Breast epithelium (tissue), 4 donors: ENCODE results near the gene DNAJC13. TPM values are rescaled to one million over a fixed set of nuclear protein-coding genes. Genes with fewer than 3 reads are reported as not detected.
A peak's percentile ranks its signal among the peaks of the same experiment; 100 is the strongest.

Experiments used
- DNase-seq, 2 donors: peaks; one replicate each; pipeline ENCODE4 v3.0.0-alpha.2; 2019; ENCODE audit warnings: low spot score in 2 of 2
- H3K27ac ChIP-seq, 2 donors: fragments of 200-600 bp; sonication (generic) in 1 of 2; one replicate each; pipeline ENCODE4 v1.5.1; 2016 to 2019; ENCODE audit warnings: mild to moderate bottlenecking in 1 of 2
- H3K27me3 ChIP-seq, 2 donors: fragments of 200-600 bp; sonication (generic) in 1 of 2; one replicate each; pipeline versions ENCODE4 v1.5.1 to v1.6.0; 2017 to 2019; ENCODE audit warnings: control low read depth in 1 of 2, mild to moderate bottlenecking in 1 of 2
- H3K36me3 ChIP-seq: fragments of 200-600 bp; one replicate; pipeline ENCODE4 v1.5.1; 2019
- H3K4me1 ChIP-seq, 2 donors: fragments of 200-600 bp; sonication (generic); one replicate each; pipeline ENCODE4 v1.5.1; 2016 to 2019; ENCODE audit warnings: control low read depth in 1 of 2
- H3K4me3 ChIP-seq, 3 donors: fragments of 200-600 bp; sonication (generic); 1 replicate in 2 of 3; 2 replicates in 1 of 3; pipeline ENCODE4 v1.5.1; 2016 to 2019; ENCODE audit warnings: mild to moderate bottlenecking in 3 of 3, moderate library complexity in 2 of 3
- H3K9me3 ChIP-seq, 2 donors: fragments of 200-600 bp; sonication (generic) in 1 of 2; one replicate each; pipeline ENCODE4 v1.5.1; 2016 to 2019; ENCODE audit warnings: control low read depth in 1 of 2
- POLR2A ChIP-seq: fragments of 450-650 bp; IDR thresholded peaks from one replicate; pipeline ENCODE4 v1.6.1; 2016; ENCODE audit warnings: antibody characterized with exemption, mild to moderate bottlenecking, moderate library complexity
- POLR2AphosphoS5 ChIP-seq, 3 donors: sonication (generic); formaldehyde crosslinking; IDR thresholded peaks; one replicate each; pipeline ENCODE4 v1.6.1; 2017; ENCODE audit warnings: antibody characterized with exemption in 3 of 3
- intact Hi-C: fragments of 100-400 bp; cut with DNase I; formaldehyde crosslinking; loops from one replicate; pipeline ENCODE4 v1.15.1; 2023; ENCODE audit warnings: low total_unique reads
- total RNA-seq, 3 donors: library from RNA; depleted of rRNA; stranded (reverse); fragments of >200 nt; gene quantifications; one replicate each; pipeline ENCODE4 v1.1.0, GENCODE V29; 2016
- TF ChIP-seq, protein P1 (sequence below), 3 donors: fragments of 450-650 bp; IDR thresholded peaks; one replicate each; pipeline ENCODE4 v1.5.1; 2016 to 2017; ENCODE audit warnings: antibody characterized with exemption in 3 of 3, mild to moderate bottlenecking in 3 of 3, moderate library complexity in 3 of 3

The DNAJC13 gene
- total RNA-seq, 3 donors from 2014 or later = 42.0 to 56.5 (median 53.6) TPM

DNA sequence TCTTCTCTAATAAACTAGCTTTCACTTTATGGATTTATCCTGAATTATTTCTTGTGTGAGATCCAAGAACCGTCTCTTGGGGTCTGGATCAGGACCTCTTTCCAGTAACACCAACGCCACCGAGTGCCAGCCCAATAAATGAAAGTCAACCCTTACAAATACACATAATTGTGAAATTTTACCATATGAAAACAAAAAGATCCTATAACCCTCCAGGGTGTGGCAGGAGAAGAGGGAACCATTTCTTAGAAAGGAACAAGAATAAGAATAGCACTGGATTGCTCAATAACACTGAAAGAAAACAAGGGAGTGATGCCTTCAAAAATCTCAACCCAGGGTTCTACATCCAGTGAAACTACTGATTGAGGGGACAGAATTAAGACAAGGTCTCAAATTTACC, 128.2 kb downstream of the DNAJC13 start:
- Histone ChIP-seq H3K4me1 (no peaks in the 10 kb centered on the region), H3K4me3 (no peak overlapping the region), H3K9me3 (no peaks in the 10 kb centered on the region), H3K27me3 (no peaks in the 10 kb centered on the region), H3K27ac (no peak overlapping the region), H3K36me3 (no peaks in the 10 kb centered on the region)
- intact Hi-C loops = loop anchor here (10.0 kb wide), 1 partner anchor 49 kb away; the partner anchor contains the start of gene ACKR4
- no peak for DNase-seq
- TF ChIP-seq POLR2AphosphoS5 (IDR thresholded peaks at IDR 0.05) = no peak

DNA sequence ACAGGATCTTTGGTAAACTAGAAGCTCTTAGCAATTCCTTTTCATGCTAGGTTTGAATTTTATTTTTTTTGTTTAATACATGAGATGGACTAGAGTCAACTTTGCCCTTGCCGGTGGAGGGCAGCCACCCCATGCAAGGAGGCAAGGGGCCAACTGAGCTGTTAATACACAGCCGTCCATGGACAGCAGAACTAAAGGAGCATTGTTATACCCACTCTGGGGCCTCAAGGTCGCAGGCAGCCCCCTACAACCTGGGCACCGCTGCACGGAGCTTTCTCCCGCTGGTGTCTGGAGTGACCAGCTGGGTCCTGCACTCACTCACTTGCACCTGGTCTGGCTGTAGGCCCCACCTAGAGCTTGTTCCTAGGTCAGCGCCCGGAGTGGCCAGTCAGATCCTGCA, 131.9 kb downstream of the DNAJC13 start:
- H3K9me3 ChIP-seq = no peaks in the 10 kb centered on the region
- DNase-seq = no peak
- no peaks in the 10 kb centered on the region for H3K4me1 ChIP-seq
- intact Hi-C loops = loop anchor here (10.0 kb wide), 1 partner anchor 46 kb away; the partner anchor contains the start of gene ACKR4
- no peaks in the 10 kb centered on the region for H3K36me3 ChIP-seq
- H3K4me3 ChIP-seq = no peak overlapping the region
- H3K27ac ChIP-seq = no peak overlapping the region
- no peaks in the 10 kb centered on the region for H3K27me3 ChIP-seq
- TF ChIP-seq POLR2A = no peak
- TF ChIP-seq POLR2AphosphoS5 (IDR thresholded peaks at IDR 0.05) = no peak
- TF ChIP-seq, protein P1, sequence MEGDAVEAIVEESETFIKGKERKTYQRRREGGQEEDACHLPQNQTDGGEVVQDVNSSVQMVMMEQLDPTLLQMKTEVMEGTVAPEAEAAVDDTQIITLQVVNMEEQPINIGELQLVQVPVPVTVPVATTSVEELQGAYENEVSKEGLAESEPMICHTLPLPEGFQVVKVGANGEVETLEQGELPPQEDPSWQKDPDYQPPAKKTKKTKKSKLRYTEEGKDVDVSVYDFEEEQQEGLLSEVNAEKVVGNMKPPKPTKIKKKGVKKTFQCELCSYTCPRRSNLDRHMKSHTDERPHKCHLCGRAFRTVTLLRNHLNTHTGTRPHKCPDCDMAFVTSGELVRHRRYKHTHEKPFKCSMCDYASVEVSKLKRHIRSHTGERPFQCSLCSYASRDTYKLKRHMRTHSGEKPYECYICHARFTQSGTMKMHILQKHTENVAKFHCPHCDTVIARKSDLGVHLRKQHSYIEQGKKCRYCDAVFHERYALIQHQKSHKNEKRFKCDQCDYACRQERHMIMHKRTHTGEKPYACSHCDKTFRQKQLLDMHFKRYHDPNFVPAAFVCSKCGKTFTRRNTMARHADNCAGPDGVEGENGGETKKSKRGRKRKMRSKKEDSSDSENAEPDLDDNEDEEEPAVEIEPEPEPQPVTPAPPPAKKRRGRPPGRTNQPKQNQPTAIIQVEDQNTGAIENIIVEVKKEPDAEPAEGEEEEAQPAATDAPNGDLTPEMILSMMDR (IDR thresholded peaks at IDR 0.05) = no peak

DNA sequence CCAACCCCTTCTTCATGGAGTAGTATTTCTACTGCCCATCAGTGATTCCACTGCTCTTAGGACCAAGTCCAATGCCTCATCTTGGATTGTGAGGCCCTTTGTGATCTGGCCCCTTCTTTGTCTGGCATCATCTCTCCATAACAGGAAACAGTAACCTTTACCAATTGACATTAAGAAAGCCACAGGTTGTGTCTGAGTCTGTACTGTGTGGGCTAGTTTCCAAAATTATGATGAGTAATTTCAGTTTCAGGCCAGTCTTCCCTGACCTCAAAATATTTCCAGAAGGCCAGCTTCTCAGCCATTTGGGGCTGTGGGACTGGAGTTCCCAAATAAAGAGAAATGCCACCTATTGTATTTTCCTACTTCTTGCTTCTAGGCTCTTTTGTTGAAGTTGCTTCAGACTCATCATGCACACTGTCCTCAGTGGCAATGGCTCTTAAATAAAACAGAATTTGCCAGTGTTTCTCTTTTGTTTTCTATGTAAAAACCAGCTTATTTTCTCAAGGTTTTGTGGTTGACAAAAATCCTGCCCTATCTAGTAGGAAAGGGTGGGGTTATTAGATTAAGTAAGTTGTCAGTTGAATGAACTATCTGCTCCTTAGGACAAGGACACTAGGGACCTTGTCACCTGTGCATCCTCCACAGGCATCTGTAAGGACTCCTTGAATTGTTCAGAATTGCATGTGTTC, 132.7 kb downstream of the DNAJC13 start:
- no peaks in the 10 kb centered on the region for H3K9me3 ChIP-seq
- H3K27ac ChIP-seq = peak overlapping the region in 1 of 2 donors; percentile 25
- no peaks in the 10 kb centered on the region for H3K27me3 ChIP-seq
- H3K4me3 ChIP-seq = no peak overlapping the region
- no peaks in the 10 kb centered on the region for H3K4me1 ChIP-seq
- intact Hi-C loops = loop anchor here (10.0 kb wide), 1 partner anchor 45 kb away; the partner anchor contains the start of gene ACKR4
- TF ChIP-seq POLR2AphosphoS5 (IDR thresholded peaks at IDR 0.05) (no peak), POLR2A (no peak)
- TF ChIP-seq, protein P1 (IDR thresholded peaks at IDR 0.05) = no peak
- no peak for DNase-seq
- no peaks in the 10 kb centered on the region for H3K36me3 ChIP-seq

DNA sequence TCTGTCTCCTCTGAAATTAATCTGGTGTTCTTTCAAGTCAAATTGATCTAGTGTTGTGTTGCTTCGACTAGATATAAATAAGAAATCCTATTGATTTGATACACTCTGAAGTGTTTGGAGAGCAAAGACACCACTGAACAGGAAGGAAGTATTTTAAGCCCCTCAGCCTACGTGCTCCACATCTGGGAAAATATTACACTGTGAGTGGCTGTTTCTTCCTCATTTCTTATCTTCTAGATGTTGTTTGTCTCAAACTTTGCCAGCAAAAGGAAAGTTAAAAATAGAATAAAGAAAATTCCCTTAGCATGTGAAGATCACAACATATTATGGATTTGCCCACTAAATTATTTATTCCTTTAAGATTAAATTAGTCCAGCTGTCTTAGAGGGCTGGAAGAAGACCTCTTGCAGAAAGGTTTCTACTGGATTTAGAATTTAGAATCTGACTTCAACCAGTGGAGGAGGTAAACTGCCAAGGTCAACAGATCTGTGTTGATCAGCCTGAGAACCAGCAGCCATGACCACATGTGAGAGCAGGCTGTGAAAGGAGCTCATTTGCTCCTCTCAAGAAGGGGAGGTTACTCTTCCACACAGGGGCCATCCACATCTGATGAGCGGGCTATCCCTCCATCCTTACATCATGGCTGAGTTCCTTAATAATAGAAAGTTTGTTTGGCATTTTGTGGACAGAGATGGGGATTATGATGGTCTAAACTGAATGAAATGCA, 133.4 kb downstream of the DNAJC13 start:
- TF ChIP-seq, protein P1 (IDR thresholded peaks at IDR 0.05) = no peak
- no peak for TF ChIP-seq POLR2AphosphoS5 (IDR thresholded peaks at IDR 0.05)
- TF ChIP-seq POLR2A = no peak
- intact Hi-C loops = no loop called here
- no peaks in the 10 kb centered on the region for H3K4me1 ChIP-seq
- no peaks in the 10 kb centered on the region for H3K36me3 ChIP-seq
- H3K9me3 ChIP-seq = no peaks in the 10 kb centered on the region
- no peak overlapping the region for H3K4me3 ChIP-seq
- H3K27ac ChIP-seq = peak overlapping the region in 1 of 2 donors; percentile 25
- H3K27me3 ChIP-seq = no peaks in the 10 kb centered on the region
- no peak for DNase-seq

DNA sequence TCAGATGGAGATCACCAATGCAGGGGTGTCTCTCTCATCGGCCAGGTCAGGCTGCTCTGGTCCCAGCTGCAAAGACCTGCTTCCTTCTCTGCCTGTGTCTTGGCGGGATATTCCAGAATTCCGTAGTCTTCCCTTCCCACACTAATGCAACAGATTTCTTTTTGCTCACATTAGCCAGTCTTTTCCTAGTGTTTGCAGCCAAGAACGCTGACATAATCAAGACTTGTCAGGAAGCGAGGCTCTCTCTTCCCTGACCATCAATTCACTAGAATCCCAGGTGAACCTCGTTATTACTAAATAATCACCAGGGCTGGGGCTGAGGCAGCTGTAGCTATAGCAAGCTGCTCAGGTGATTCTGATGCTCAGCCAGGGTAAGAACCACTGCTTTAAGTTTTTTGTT, 136.5 kb downstream of the DNAJC13 start:
- TF ChIP-seq, protein P1 (IDR thresholded peaks at IDR 0.05) = no peak
- no peak for TF ChIP-seq POLR2AphosphoS5 (IDR thresholded peaks at IDR 0.05)
- no peak for TF ChIP-seq POLR2A
- Histone ChIP-seq H3K36me3 (no peaks in the 10 kb centered on the region), H3K27me3 (no peaks in the 10 kb centered on the region), H3K4me1 (no peaks in the 10 kb centered on the region), H3K27ac (peak overlapping the region in 1 of 2 donors; percentile 14), H3K9me3 (no peaks in the 10 kb centered on the region), H3K4me3 (no peak overlapping the region)
- DNase-seq = no peak
- intact Hi-C loops = no loop called here
